Upper lobe of left lung (tissue), 6 donors: ENCODE results near the gene TBC1D25. TPM values are rescaled to one million over a fixed set of nuclear protein-coding genes. Genes with fewer than 3 reads are reported as not detected.

Experiments used
- ATAC-seq, 2 donors: fragments of 200-7000 bp; cut with Tn5 transposase; one replicate each; pipeline ENCODE4 v1.9.1; 2022; ENCODE audit warnings: mild to moderate bottlenecking in 2 of 2, moderate library complexity in 2 of 2; ENCODE audit not compliant: low FRiP score in 2 of 2
- DNase-seq, 2 donors: peaks; one replicate each; pipeline ENCODE4 v3.0.0-alpha.2; 2019 to 2020
- H3K27ac ChIP-seq, 4 donors: fragments of 200-600 bp; sonication (generic); one replicate each; pipeline ENCODE4 v1.5.1; 2016 to 2019
- H3K27me3 ChIP-seq, 4 donors: fragments of 200-600 bp; sonication (generic); one replicate each; pipeline ENCODE4 v1.5.1; 2017 to 2019
- H3K36me3 ChIP-seq, 4 donors: fragments of 200-600 bp; sonication (generic); one replicate each; pipeline ENCODE4 v1.5.1; 2016 to 2019
- H3K4me1 ChIP-seq, 4 donors: fragments of 200-600 bp; sonication (generic); one replicate each; pipeline ENCODE4 v1.5.1; 2018 to 2019
- H3K4me3 ChIP-seq, 4 donors: fragments of 200-600 bp; sonication (generic); one replicate each; pipeline ENCODE4 v1.5.1; 2017 to 2019; ENCODE audit warnings: mild to moderate bottlenecking in 2 of 4, moderate library complexity in 1 of 4
- H3K9me3 ChIP-seq, 4 donors: fragments of 200-600 bp; sonication (generic); one replicate each; pipeline ENCODE4 v1.5.1; 2018 to 2019
- EP300 ChIP-seq, 4 donors: sonication (generic); formaldehyde crosslinking; IDR thresholded peaks; one replicate each; pipeline ENCODE4 v1.5.1; 2017; ENCODE audit warnings: antibody characterized with exemption in 4 of 4, control low read depth in 2 of 4
- POLR2A ChIP-seq, 4 donors: fragments of 450-650 bp; IDR thresholded peaks; one replicate each; pipeline ENCODE4 v1.5.1; 2016 to 2017; ENCODE audit warnings: antibody characterized with exemption in 4 of 4, mild to moderate bottlenecking in 2 of 4
- POLR2AphosphoS5 ChIP-seq, 2 donors: sonication (generic); formaldehyde crosslinking; IDR thresholded peaks; one replicate each; pipeline ENCODE4 v1.5.1; 2017; ENCODE audit warnings: antibody characterized with exemption in 2 of 2
- WGBS, 2 donors: methylation state at CpG; one replicate each; pipeline ENCODE4 v1.1.5; 2017 to 2018; 5-methylcytosine and 5-hydroxymethylcytosine counted together
- total RNA-seq, 6 donors: library from RNA; depleted of rRNA in 4 of 6; stranded (reverse); fragments of >200 nt in 4 of 6; gene quantifications; one replicate each; pipeline versions ENCODE4 v1.1.0 to v1.2.1, GENCODE V29; 2016 to 2021
- TF ChIP-seq, protein P1 (sequence below), 6 experiments: fragments of 450-650 bp in 4 of 6; fragments of 200-600 bp in 2 of 6; sonication (generic) in 2 of 6; IDR thresholded peaks; one replicate each; pipeline ENCODE4 v1.5.1; 2016 to 2019; ENCODE audit warnings: antibody characterized with exemption in 6 of 6
- donor health status: DM: no; HTN: no; CAD: no; lungs with moderate emphysema.
- donor health status: DM: no; HTN: yes; CAD: no; lungs with severe emphysema.

TBC1D25 gene
- total RNA-seq, 6 donors from 2014 or later, result 15.2 to 26.4 (median 18.8) TPM

DNA sequence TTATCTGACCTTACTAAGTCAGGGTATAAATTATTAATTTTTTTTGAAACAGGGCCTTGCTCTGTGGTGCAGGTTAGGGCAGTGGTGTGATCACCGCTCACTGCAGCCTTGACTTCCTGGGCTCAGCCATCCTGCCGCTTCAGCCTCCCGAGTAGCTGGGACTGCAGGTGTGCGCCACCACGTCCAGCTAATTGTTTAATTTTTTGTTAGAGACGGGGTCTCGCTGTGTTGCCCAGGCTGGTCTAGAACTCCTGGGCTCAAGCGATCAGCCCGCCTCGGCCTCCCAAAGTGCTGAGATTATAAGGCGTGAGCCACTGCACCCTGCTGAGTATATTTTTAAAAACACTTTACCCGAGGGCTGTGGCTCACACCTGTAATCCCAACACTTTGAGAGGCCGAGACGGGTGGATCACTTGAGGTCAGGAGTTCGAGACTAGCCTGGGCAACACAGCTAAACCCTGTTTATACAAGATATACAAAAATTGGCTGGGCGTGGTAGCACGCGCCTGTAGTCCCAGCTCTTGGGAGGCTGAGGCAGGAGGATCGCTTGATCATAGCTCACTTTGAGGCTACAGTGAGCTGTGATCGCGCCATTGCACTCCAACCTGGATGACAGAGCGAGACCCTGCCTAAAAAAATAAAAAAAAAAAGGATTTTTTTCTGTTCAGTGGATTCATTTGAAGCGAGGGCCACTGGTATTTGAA lies 721 bp upstream of the TBC1D25 start:
- H3K4me3 ChIP-seq, result peak overlapping the region in 3 of 4 donors; percentile 66 to 71 (median 67)
- H3K4me1 ChIP-seq, result peaks cover 0 to 7% (median 0%) of the 10 kb centered on the region in 4 donors
- WGBS, 2 donors, result 73 to 83% methylated on average over 13 to 23 of the region's 23 CpGs
- H3K36me3 ChIP-seq, result peaks cover 0 to 7% (median 3%) of the 10 kb centered on the region in 4 donors
- DNase-seq, result no peak
- H3K27ac ChIP-seq, result peak overlapping the region; percentile 86 to 95 (median 92)
- no peak for ATAC-seq
- H3K9me3 ChIP-seq, result peaks cover 0 to 7% (median 0%) of the 10 kb centered on the region in 4 donors
- TF ChIP-seq POLR2A (IDR thresholded peaks at IDR 0.05) (no peak), EP300 (IDR thresholded peaks at IDR 0.05) (no peak), POLR2AphosphoS5 (IDR thresholded peaks at IDR 0.05) (no peak)
- TF ChIP-seq, protein P1, sequence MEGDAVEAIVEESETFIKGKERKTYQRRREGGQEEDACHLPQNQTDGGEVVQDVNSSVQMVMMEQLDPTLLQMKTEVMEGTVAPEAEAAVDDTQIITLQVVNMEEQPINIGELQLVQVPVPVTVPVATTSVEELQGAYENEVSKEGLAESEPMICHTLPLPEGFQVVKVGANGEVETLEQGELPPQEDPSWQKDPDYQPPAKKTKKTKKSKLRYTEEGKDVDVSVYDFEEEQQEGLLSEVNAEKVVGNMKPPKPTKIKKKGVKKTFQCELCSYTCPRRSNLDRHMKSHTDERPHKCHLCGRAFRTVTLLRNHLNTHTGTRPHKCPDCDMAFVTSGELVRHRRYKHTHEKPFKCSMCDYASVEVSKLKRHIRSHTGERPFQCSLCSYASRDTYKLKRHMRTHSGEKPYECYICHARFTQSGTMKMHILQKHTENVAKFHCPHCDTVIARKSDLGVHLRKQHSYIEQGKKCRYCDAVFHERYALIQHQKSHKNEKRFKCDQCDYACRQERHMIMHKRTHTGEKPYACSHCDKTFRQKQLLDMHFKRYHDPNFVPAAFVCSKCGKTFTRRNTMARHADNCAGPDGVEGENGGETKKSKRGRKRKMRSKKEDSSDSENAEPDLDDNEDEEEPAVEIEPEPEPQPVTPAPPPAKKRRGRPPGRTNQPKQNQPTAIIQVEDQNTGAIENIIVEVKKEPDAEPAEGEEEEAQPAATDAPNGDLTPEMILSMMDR (IDR thresholded peaks at IDR 0.05), result no peak
- H3K27me3 ChIP-seq, result no peaks in the 10 kb centered on the region

DNA sequence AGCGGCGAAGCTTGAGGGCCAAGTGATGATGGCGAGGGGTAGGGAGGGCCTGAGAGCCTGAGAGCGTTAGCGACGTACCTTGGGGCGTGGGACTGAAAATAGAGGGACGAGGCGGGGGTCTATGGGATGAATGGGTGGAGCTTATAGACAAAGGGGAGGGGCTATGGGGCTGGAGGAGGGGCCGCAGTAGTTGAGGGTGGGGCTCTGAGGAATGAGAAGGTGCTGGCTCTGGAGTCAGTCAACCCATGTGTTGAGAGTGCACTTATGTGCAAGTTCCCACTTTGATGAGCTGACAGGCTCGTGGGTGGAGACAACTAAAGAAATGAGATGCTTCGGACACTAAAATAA lies 488 bp downstream of the TBC1D25 start:
- peak in 1 of 2 donors; percentile 64 for DNase-seq
- Histone ChIP-seq H3K27me3 (no peaks in the 10 kb centered on the region), H3K9me3 (peaks cover 0 to 7% (median 0%) of the 10 kb centered on the region in 4 donors), H3K4me3 (peak overlapping the region; percentile 40 to 71 (median 66)), H3K27ac (peak overlapping the region; percentile 86 to 95 (median 92)), H3K36me3 (peaks cover 0 to 12% (median 3%) of the 10 kb centered on the region in 4 donors), H3K4me1 (peaks cover 0 to 7% (median 0%) of the 10 kb centered on the region in 4 donors)
- WGBS, 2 donors, result 4 to 45% methylated on average over 12 of the region's 12 CpGs
- TF ChIP-seq POLR2AphosphoS5 (IDR thresholded peaks at IDR 0.05) (no peak), EP300 (IDR thresholded peaks at IDR 0.05) (no peak), POLR2A (IDR thresholded peaks at IDR 0.05) (no peak)
- TF ChIP-seq, protein P1 (IDR thresholded peaks at IDR 0.05), result no peak
- ATAC-seq, result peak; percentile 71 to 81

DNA sequence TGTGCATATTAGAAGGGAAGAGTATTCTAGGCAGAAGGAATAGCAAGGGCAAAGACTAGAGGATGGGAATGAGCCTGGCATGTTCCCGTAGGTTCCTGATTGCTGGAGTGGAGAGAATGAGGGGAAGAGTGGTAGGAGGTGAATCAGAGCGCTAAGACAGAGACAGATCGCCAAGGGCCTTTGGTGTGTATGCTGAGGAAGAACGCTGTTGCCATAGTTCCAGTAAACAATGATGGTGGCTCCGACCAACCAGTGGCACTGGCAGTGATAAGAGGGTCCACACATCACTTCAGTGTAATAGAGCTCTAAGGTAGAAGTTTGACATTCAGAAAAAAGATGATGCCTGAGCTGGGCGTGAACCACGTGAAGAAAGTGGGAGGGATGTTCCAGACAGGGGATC lies 966 bp downstream of the TBC1D25 start:
- ATAC-seq (no peak), DNase-seq (no peak)
- Histone ChIP-seq H3K27ac (peak overlapping the region; percentile 86 to 95 (median 92)), H3K36me3 (peaks cover 0 to 13% (median 3%) of the 10 kb centered on the region in 4 donors), H3K9me3 (peaks cover 0 to 7% (median 0%) of the 10 kb centered on the region in 4 donors), H3K4me3 (peak overlapping the region in 3 of 4 donors; percentile 66 to 71 (median 67)), H3K4me1 (peaks cover 0 to 7% (median 0%) of the 10 kb centered on the region in 4 donors), H3K27me3 (no peaks in the 10 kb centered on the region)
- 74 to 77% methylated on average over 7 of the region's 7 CpGs for WGBS, 2 donors
- TF ChIP-seq POLR2AphosphoS5 (IDR thresholded peaks at IDR 0.05) (no peak), EP300 (IDR thresholded peaks at IDR 0.05) (no peak), POLR2A (IDR thresholded peaks at IDR 0.05) (no peak)
- TF ChIP-seq, protein P1 (IDR thresholded peaks at IDR 0.05), result no peak

DNA sequence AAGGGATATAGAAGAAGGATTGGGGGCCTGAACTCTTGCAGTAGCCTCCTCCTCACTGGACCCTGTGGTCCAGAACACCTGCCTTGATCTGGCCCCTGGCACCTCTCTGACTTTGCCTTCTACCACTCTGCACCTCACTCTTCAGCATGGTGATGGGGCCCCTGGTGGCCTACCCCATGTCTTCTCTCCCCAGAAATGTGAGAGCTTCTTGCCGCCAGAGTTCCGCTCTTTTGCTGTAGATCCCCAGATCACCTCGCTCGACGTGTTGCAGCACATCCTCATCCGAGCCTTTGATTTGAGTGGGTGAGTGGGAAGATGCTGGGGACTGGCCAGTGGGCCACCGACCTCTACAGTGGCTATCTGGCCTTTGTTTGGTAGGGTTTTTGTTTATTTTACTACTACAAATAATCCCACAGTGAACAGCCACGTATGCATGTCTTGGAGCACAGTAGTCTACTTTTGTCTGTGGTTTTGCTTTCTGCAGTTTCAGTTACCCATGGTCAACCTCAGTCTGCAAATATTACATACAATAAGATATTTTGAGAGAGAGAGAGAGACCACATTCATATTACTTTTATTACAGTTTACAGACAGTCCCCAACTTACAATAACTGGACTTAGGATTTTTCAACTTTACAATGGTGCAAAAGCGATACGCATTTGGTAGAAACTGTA lies 1.8 kb downstream of the TBC1D25 start:
- Histone ChIP-seq H3K9me3 (peaks cover 0 to 7% (median 0%) of the 10 kb centered on the region in 4 donors), H3K4me1 (peaks cover 0 to 7% (median 0%) of the 10 kb centered on the region in 4 donors), H3K27me3 (no peaks in the 10 kb centered on the region), H3K36me3 (peaks cover 0 to 13% (median 3%) of the 10 kb centered on the region in 4 donors), H3K27ac (no peak overlapping the region), H3K4me3 (no peak overlapping the region)
- TF ChIP-seq, protein P1 (IDR thresholded peaks at IDR 0.05), result no peak
- no peak for TF ChIP-seq POLR2A (IDR thresholded peaks at IDR 0.05)
- no peak for TF ChIP-seq EP300 (IDR thresholded peaks at IDR 0.05)
- TF ChIP-seq POLR2AphosphoS5 (IDR thresholded peaks at IDR 0.05), result no peak
- WGBS, 2 donors, result 53 to 75% methylated on average over 3 to 10 of the region's 10 CpGs
- DNase-seq (no peak), ATAC-seq (no peak)
